Thymus (tissue), 11 donors: ENCODE data around the gene IPPK. TPM values are rescaled to one million over a fixed set of nuclear protein-coding genes. Genes with fewer than 3 reads are reported as not detected.
"Not testable (repeated sequence)": the region's sequence is repeated elsewhere in the genome, so short reads cannot be mapped to it uniquely, and the experiment has no call there.

Experiments used
- DNase-seq, 9 donors: peaks; one replicate each; pipeline ENCODE4 v3.0.0-alpha.2; 2013; ENCODE audit warnings: low spot score in 9 of 9, low read depth in 6 of 9, missing footprints in 1 of 9
- H3K27ac ChIP-seq, 2 donors: one replicate each; pipeline ENCODE4 v1.5.1; 2013; ENCODE audit warnings: control low read depth in 1 of 2, low read depth in 1 of 2, low read length in 1 of 2, mild to moderate bottlenecking in 1 of 2, moderate library complexity in 1 of 2
- H3K27me3 ChIP-seq, 2 donors: one replicate each; pipeline ENCODE4 v1.5.1; 2013; ENCODE audit warnings: low read length in 1 of 2; ENCODE audit not compliant: control insufficient read depth in 2 of 2, insufficient read depth in 1 of 2
- H3K36me3 ChIP-seq, 2 donors: one replicate each; pipeline ENCODE4 v1.5.1; 2013; ENCODE audit warnings: low read length in 1 of 2, mild to moderate bottlenecking in 1 of 2, moderate library complexity in 1 of 2; ENCODE audit not compliant: control insufficient read depth in 2 of 2, insufficient read depth in 2 of 2
- H3K4me1 ChIP-seq, 2 donors: one replicate each; pipeline ENCODE4 v1.5.1; 2013; ENCODE audit warnings: low read length in 2 of 2; ENCODE audit not compliant: control insufficient read depth in 2 of 2, insufficient read depth in 2 of 2
- H3K4me3 ChIP-seq, 2 donors: one replicate each; pipeline ENCODE4 v1.5.1; 2013; ENCODE audit warnings: low read length in 2 of 2, control low read depth in 1 of 2, mild to moderate bottlenecking in 1 of 2
- H3K9me3 ChIP-seq, 2 donors: one replicate each; pipeline ENCODE4 v1.5.1; 2013; ENCODE audit warnings: low read length in 1 of 2, mild to moderate bottlenecking in 1 of 2; ENCODE audit not compliant: control insufficient read depth in 2 of 2, insufficient read depth in 1 of 2
- WGBS: extraction: QIAGEN DNeasy Blood & Tissue Kit; methylation state at CpG from one replicate; pipeline ENCODE4 v1.1.7; 2013; 5-methylcytosine and 5-hydroxymethylcytosine counted together
- polyA plus RNA-seq: library from polyadenylated mRNA; stranded (reverse); fragments of 200-250 nt; gene quantifications from one replicate; pipeline ENCODE4 v1.2.3, GENCODE V29; 2013
- total RNA-seq: library from RNA; stranded (reverse); fragments of 120-200 nt; gene quantifications from one replicate; pipeline ENCODE4 v1.2.4, GENCODE V29; 2013
- donor health status: healthy.

Gene IPPK
- total and polyA plus RNA-seq, 2 donors = 5.7 to 10.5 TPM

DNA sequence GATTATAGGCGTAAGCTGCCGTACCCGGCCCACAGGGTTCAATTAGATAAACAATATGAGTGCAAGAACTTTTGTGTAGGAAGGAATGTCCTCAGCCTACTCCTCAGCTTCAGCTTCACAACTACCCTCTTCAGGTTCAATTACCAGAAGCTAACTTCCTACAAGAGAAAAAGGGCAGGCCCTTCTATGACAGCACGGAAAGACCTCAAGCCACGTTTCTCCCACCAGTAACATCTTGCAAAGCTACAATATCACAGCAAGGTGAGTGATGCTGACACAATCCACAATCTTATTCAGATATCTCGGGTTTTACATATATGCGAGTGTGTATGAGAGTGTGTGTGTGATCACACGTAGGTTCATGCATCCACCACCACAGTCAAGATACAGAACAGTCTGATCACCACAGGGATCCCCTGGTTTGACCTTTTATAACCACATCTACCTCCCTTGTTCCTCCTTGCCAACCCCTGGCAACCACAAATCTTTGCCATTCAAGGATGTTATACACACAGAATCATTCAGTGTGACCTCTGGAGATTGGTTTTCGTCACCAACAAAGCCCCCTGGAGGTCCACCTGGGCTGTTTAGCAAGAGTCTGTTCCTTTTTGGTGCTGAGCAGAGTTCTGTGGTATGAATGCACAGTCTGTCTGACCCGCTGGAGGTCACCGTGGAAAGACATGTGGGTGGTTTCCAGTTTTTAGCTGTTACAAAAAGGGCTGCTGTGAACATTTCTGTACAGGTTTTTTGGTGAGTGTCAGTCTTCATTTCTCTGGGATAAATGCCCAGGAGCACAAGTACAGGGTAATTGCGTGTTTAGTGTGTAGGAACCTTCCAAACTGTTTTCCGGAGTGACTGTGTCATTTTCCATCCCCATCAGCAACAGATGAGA is 38.2 kb downstream of the IPPK start:
- Histone ChIP-seq H3K9me3 (no peaks in the 10 kb centered on the region), H3K27ac (peak overlapping the region in 1 of 2 donors; percentile 18), H3K27me3 (no peaks in the 10 kb centered on the region), H3K4me3 (no peak overlapping the region), H3K36me3 (peaks cover 43 to 46% of the 10 kb centered on the region in 2 donors), H3K4me1 (no peaks in the 10 kb centered on the region)
- DNase-seq = no peak
- WGBS = 95% methylated on average over 13 of the region's 13 CpGs

DNA sequence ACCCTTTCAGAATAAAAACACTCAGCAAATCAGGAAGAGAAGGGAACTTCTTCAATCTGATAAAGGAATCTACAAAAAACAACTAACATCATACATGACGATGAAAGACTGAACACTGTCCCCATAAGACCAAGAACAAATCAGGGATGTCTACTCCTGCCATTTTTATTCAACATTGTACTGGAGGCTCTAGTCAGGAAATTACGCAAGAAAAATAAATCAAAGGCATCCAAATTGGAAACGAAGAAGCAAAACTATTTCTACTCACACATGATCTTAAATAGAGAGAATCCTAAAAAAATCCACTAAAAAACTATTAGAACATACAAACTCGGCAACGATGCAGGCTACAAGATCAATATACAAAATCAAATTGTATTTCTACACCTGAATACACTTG is 42.3 kb downstream of the IPPK start:
- Histone ChIP-seq H3K9me3 (no peaks in the 10 kb centered on the region), H3K4me3 (no peak overlapping the region), H3K27ac (no peak overlapping the region), H3K27me3 (no peaks in the 10 kb centered on the region), H3K4me1 (no peaks in the 10 kb centered on the region), H3K36me3 (peaks cover 18 to 33% of the 10 kb centered on the region in 2 donors)
- no peak for DNase-seq
- WGBS = 88% methylated on average over 5 of the region's 5 CpGs

DNA sequence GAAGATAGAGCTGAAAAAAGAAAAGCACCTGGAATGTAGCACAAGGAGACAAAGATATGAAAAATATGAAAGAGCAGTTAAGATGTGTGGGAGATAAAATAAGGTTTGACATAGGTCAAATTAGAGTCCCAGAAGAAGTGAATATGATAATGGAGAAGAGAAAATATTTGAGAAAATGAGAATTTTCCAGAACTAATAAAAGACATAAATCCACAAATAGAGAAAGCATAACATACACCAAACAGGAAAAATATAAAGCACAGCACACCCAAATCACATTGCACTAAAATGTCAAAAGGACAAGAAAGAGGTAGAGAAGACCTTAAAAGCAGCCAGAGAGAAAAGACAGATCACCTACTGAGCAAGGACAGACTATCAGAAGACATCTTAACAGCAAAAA is 43.4 kb downstream of the IPPK start:
- DNase-seq = no peak
- Histone ChIP-seq H3K27ac (no peak overlapping the region), H3K27me3 (no peaks in the 10 kb centered on the region), H3K4me1 (no peaks in the 10 kb centered on the region), H3K36me3 (peaks cover 7 to 21% of the 10 kb centered on the region in 2 donors), H3K9me3 (no peaks in the 10 kb centered on the region), H3K4me3 (no peak overlapping the region)

DNA sequence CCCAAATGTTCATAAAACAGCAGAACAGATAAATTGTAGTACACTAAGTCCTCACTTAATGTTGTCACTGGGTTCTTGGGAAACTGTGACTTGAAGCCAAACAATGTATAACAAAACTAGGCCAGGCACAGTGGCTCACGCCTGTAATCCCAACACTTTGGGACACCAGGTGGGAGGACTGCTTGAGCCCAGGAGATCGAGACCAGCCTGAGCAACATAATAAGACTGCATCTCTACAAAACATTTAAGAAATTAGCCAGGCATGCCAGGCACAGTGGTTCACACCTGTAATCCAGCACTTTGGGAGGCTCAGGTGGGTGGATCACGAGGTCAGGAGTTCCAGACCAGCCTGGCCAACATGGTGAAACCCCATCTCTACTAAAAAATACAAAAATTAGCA is 46.0 kb downstream of the IPPK start:
- H3K27ac ChIP-seq, H3K4me1 ChIP-seq, H3K27me3 ChIP-seq, DNase-seq, H3K4me3 ChIP-seq, H3K9me3 ChIP-seq: not testable (repeated sequence)
- 97% methylated on average over 3 of the region's 3 CpGs for WGBS
- peaks cover 15 to 27% of the 10 kb centered on the region in 2 donors for H3K36me3 ChIP-seq

DNA sequence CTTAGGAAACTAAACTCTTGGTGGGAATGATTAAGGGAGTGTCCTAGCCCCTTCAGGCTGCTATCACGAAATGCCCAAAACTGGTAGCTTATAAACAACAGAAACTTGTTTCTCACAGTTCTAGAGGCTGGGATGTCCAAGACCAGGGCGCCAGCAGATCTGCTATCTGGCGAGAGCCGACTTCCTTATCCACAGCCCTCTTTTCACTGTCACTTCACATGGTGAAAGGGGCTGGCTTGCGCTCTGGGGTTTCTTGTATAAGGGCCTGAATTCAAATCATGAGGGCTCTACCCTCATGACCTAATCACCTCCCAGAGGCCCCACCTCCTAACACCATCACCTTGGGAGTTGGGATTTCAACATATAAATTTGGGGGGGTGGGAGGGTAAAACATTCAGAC is 49.1 kb downstream of the IPPK start:
- 97% methylated on average over 5 of the region's 5 CpGs for WGBS
- peaks cover 0 to 11% of the 10 kb centered on the region in 2 donors for H3K4me1 ChIP-seq
- H3K9me3 ChIP-seq = no peaks in the 10 kb centered on the region
- DNase-seq = no peak
- peaks cover 30 to 49% of the 10 kb centered on the region in 2 donors for H3K36me3 ChIP-seq
- no peaks in the 10 kb centered on the region for H3K27me3 ChIP-seq
- no peak overlapping the region for H3K4me3 ChIP-seq
- no peak overlapping the region for H3K27ac ChIP-seq

DNA sequence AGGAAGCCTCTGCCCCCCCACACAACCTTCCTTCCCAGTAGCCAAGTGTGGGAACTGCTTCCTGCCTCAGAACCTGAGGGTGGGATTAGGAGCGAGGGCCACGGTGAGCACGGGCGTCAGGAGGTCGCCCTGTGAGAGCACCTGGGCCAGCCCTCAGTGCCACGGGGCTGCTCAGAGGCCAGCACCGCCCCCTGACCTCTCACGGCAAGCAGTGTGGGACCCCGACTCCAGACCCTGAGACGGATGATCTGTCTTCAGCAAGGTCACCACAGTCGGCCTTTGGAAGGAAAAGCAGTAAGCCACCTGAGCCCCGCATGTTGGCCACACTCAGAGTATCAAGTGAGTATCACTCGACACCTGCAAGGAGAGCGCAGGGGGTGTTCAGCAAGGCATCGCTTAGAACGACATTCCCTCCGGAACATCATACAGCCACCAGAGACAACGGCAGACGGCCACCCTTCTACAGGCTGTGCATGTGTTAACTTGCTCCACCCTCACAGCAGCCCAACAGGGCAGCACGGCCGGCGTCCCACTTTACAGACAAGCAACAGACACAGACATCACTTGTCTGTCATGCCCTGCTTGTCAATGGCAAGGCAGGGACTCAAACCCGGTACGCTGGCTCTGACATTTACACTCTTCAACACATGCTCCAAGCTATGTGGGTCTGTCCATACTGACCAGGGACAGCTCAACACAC is 50.2 kb downstream of the IPPK start:
- peaks cover 41 to 55% of the 10 kb centered on the region in 2 donors for H3K36me3 ChIP-seq
- DNase-seq = no peak
- H3K27ac ChIP-seq = no peak overlapping the region

DNA sequence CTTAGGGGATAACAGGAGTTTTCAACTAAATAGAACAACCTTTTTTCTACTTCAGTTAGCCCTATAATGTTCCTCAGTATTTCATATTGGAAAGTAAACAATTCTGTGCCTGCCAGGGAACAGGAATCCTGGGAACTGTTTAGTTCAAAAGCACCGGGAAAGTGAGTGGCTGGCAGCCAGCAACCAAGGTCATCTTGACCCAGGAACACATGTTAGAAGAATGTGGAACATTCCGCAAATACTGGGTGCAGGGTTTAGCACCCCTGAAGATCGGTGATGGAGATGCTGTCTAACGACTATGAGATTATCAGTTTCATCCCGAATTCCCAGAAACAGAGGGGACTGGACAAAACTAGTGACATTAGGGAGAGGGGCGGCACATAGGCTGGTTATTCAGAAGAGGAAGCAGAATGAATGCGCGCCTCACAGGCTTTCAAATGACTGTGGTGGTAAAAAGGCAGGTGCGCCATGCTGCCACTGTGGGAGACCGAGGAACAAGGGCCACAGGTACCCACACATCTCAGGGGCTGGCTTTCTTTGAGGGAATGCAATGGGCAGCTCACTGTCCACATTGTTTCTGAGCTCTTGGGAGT is 51.2 kb downstream of the IPPK start:
- H3K36me3 ChIP-seq = peaks cover 43 to 61% of the 10 kb centered on the region in 2 donors
- H3K4me1 ChIP-seq = peaks cover 0 to 11% of the 10 kb centered on the region in 2 donors
- H3K27ac ChIP-seq = no peak overlapping the region
- no peaks in the 10 kb centered on the region for H3K27me3 ChIP-seq
- H3K4me3 ChIP-seq = no peak overlapping the region
- no peaks in the 10 kb centered on the region for H3K9me3 ChIP-seq
- 99% methylated on average over 10 of the region's 10 CpGs for WGBS
- no peak for DNase-seq

More for the DNA sequence above, 50.2 kb downstream of the IPPK start:
- WGBS = 92% methylated on average over 24 of the region's 24 CpGs
- no peak overlapping the region for H3K4me3 ChIP-seq
- H3K27me3 ChIP-seq = no peaks in the 10 kb centered on the region
- peaks cover 0 to 11% of the 10 kb centered on the region in 2 donors for H3K4me1 ChIP-seq
- H3K9me3 ChIP-seq = no peaks in the 10 kb centered on the region

DNA sequence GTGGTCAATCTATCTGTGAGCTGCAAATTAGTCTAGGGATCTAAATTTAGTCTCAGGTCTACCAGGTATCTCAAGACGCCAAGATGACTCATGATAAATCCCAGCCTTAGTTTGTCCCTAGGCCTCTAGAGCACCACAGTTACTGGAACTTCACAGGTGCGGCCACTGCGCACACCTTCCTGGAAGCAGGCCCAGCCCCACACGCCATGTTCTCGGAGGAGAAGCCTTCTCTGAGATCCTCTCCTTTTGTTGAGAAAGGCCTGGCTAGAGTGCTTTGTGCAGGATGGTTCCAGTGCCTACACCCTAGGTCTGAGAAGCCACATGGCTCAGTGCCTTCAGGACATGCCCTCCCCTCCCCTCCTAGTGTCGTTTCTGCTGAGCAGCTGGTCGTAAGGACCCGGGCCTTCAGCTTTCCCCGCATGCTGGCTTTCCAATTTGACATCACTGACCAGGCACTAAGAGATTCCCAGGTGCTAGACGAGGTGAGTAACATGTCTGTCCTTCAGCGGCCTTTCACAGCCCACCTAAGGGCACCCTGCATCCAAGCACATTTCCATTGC is 51.9 kb downstream of the IPPK start:
- WGBS = 95% methylated on average over 11 of the region's 11 CpGs
- Histone ChIP-seq H3K9me3 (no peaks in the 10 kb centered on the region), H3K27ac (no peak overlapping the region), H3K4me3 (no peak overlapping the region), H3K27me3 (no peaks in the 10 kb centered on the region), H3K4me1 (peaks cover 0 to 11% of the 10 kb centered on the region in 2 donors), H3K36me3 (peaks cover 48 to 65% of the 10 kb centered on the region in 2 donors)
- DNase-seq = no peak
